ENCODE measurements around the gene LCTL.
"Not testable (repeated sequence)": the region's sequence is repeated elsewhere in the genome, so short reads cannot be mapped to it uniquely, and the experiment has no call there.

GRCh38 chr15:66503041-66503648, 62.7 kb downstream of the LCTL start:
- TF ChIP-seq CTCF (IDR thresholded peaks at IDR 0.05 in 4 of 5, conservative IDR thresholded peaks at IDR 0.05 in 1 of 5); POLR2A (IDR thresholded peaks at IDR 0.05): not testable (repeated sequence)

All from gastrocnemius medialis (tissue), 4 donors.